Muscle layer of colon (tissue), 2 donors: Measurements from ENCODE around the gene ZNF716.
"Not testable (repeated sequence)": the region's sequence is repeated elsewhere in the genome, so short reads cannot be mapped to it uniquely, and the experiment has no call there.

Experiments used
- H3K27ac ChIP-seq: one replicate; pipeline ENCODE4 v1.7.0; 2013; ENCODE audit warnings: low read depth, mild to moderate bottlenecking, low read length, moderate library complexity
- H3K27me3 ChIP-seq, 2 donors: one replicate each; pipeline ENCODE4 v1.7.0; 2013; ENCODE audit warnings: low read length in 2 of 2, mild to moderate bottlenecking in 2 of 2; ENCODE audit not compliant: insufficient read depth in 2 of 2, control insufficient read depth in 1 of 2
- H3K36me3 ChIP-seq: one replicate; pipeline ENCODE4 v1.7.0; 2013; ENCODE audit warnings: mild to moderate bottlenecking, low read length; ENCODE audit not compliant: insufficient read depth
- H3K4me1 ChIP-seq: one replicate; pipeline ENCODE4 v1.7.0; 2013; ENCODE audit warnings: mild to moderate bottlenecking, low read length; ENCODE audit not compliant: insufficient read depth
- H3K4me3 ChIP-seq, 2 donors: one replicate each; pipeline ENCODE4 v1.7.0; 2013; ENCODE audit warnings: low read length in 2 of 2, low read depth in 1 of 2, mild to moderate bottlenecking in 1 of 2, moderate library complexity in 1 of 2
- H3K9ac ChIP-seq: one replicate; pipeline ENCODE4 v1.7.0; 2013; ENCODE audit warnings: low read length
- H3K9me3 ChIP-seq: one replicate; pipeline ENCODE4 v1.7.0; 2013; ENCODE audit warnings: mild to moderate bottlenecking, low read length
- donor health status: abdominal sarcoma.
- donor health status: Adenocarcinoma of cecum.

The ZNF716 gene

GRCh38 chr7:57427594-57427993, 22.4 kb upstream of the ZNF716 start:
- no peaks in the 10 kb centered on the region for H3K36me3 ChIP-seq
- peaks cover 0 to 7% of the 10 kb centered on the region in 2 donors for H3K27me3 ChIP-seq
- no peaks in the 10 kb centered on the region for H3K4me1 ChIP-seq
- H3K9me3 ChIP-seq: no peaks in the 10 kb centered on the region
- H3K4me3 ChIP-seq: no peak overlapping the region
- no peak overlapping the region for H3K9ac ChIP-seq
- H3K27ac ChIP-seq: no peak overlapping the region

- Histone ChIP-seq H3K27me3 (no peaks in the 10 kb centered on the region), H3K9ac (no peak overlapping the region), H3K36me3 (no peaks in the 10 kb centered on the region), H3K4me3 (no peak overlapping the region), H3K9me3 (no peaks in the 10 kb centered on the region), H3K4me1 (no peaks in the 10 kb centered on the region), H3K27ac (no peak overlapping the region)
These were observed 17.4 kb upstream of the ZNF716 start for GRCh38 chr7:57432583-57432982.

GRCh38 chr7:57437581-57437980, 12.4 kb upstream of the ZNF716 start:
- Histone ChIP-seq H3K36me3 (no peaks in the 10 kb centered on the region), H3K9ac (no peak overlapping the region), H3K27me3 (no peaks in the 10 kb centered on the region), H3K4me1 (no peaks in the 10 kb centered on the region), H3K27ac (no peak overlapping the region), H3K4me3 (no peak overlapping the region), H3K9me3 (no peaks in the 10 kb centered on the region)

GRCh38 chr7:57438244-57438643, 11.7 kb upstream of the ZNF716 start:
- no peaks in the 10 kb centered on the region for H3K36me3 ChIP-seq
- H3K9ac ChIP-seq: no peak overlapping the region
- no peaks in the 10 kb centered on the region for H3K4me1 ChIP-seq
- H3K9me3 ChIP-seq: no peaks in the 10 kb centered on the region
- no peaks in the 10 kb centered on the region for H3K27me3 ChIP-seq
- H3K4me3 ChIP-seq: no peak overlapping the region
- H3K27ac ChIP-seq: no peak overlapping the region

GRCh38 chr7:57443567-57443966, 6.4 kb upstream of the ZNF716 start:
- Histone ChIP-seq H3K27ac (no peak overlapping the region), H3K4me3 (no peak overlapping the region), H3K36me3 (no peaks in the 10 kb centered on the region), H3K4me1 (no peaks in the 10 kb centered on the region), H3K9ac (no peak overlapping the region), H3K9me3 (no peaks in the 10 kb centered on the region), H3K27me3 (no peaks in the 10 kb centered on the region)

GRCh38 chr7:57469186-57469828, 19.3 kb downstream of the ZNF716 start:
- not testable (repeated sequence) for H3K4me1 ChIP-seq, H3K9ac ChIP-seq, H3K36me3 ChIP-seq, H3K27ac ChIP-seq, H3K27me3 ChIP-seq, H3K4me3 ChIP-seq
- H3K9me3 ChIP-seq: peaks cover 11% of the 10 kb centered on the region

- H3K9ac ChIP-seq, H3K27ac ChIP-seq, H3K36me3 ChIP-seq, H3K4me3 ChIP-seq, H3K4me1 ChIP-seq, H3K9me3 ChIP-seq, H3K27me3 ChIP-seq: not testable (repeated sequence)
These were observed 30.3 kb downstream of the ZNF716 start for GRCh38 chr7:57480304-57480703.

GRCh38 chr7:57485022-57485421, 35.0 kb downstream of the ZNF716 start:
- not testable (repeated sequence) for H3K9ac ChIP-seq, H3K27me3 ChIP-seq, H3K27ac ChIP-seq, H3K9me3 ChIP-seq, H3K4me1 ChIP-seq, H3K4me3 ChIP-seq, H3K36me3 ChIP-seq

GRCh38 chr7:57487957-57488356, 38.0 kb downstream of the ZNF716 start:
- H3K36me3 ChIP-seq: no peaks in the 10 kb centered on the region
- H3K27ac ChIP-seq: no peak overlapping the region
- no peaks in the 10 kb centered on the region for H3K9me3 ChIP-seq

GRCh38 chr7:57495111-57495510, 45.1 kb downstream of the ZNF716 start:
- H3K36me3 ChIP-seq, H3K27me3 ChIP-seq, H3K4me3 ChIP-seq, H3K4me1 ChIP-seq, H3K27ac ChIP-seq, H3K9me3 ChIP-seq, H3K9ac ChIP-seq: not testable (repeated sequence)

More at GRCh38 chr7:57487957-57488356, 38.0 kb downstream of the ZNF716 start:
- Histone ChIP-seq H3K27me3 (no peaks in the 10 kb centered on the region), H3K4me1 (no peaks in the 10 kb centered on the region), H3K9ac (no peak overlapping the region), H3K4me3 (no peak overlapping the region)

- Histone ChIP-seq H3K27ac (no peak overlapping the region), H3K4me3 (no peak overlapping the region), H3K9me3 (no peaks in the 10 kb centered on the region)
These were observed 46.4 kb downstream of the ZNF716 start for GRCh38 chr7:57496395-57496794.

GRCh38 chr7:57505176-57505575, 55.2 kb downstream of the ZNF716 start:
- Histone ChIP-seq H3K4me1 (no peaks in the 10 kb centered on the region), H3K9ac (no peak overlapping the region), H3K27me3 (no peaks in the 10 kb centered on the region), H3K9me3 (no peaks in the 10 kb centered on the region), H3K4me3 (no peak overlapping the region), H3K36me3 (no peaks in the 10 kb centered on the region), H3K27ac (no peak overlapping the region)

More at GRCh38 chr7:57496395-57496794, 46.4 kb downstream of the ZNF716 start:
- no peaks in the 10 kb centered on the region for H3K27me3 ChIP-seq
- no peaks in the 10 kb centered on the region for H3K4me1 ChIP-seq
- H3K36me3 ChIP-seq: no peaks in the 10 kb centered on the region
- H3K9ac ChIP-seq: no peak overlapping the region
